Stimulated activated CD4-positive, alpha-beta T cell treated with anti-CD3 and anti-CD28 coated beads, Interleukin-4, amount 100 ng/mL, for 48 hours (primary cell): ENCODE measurements around the gene PNPLA5.

Source experiments
- DNase-seq, 2 donors: peaks; one replicate each; pipeline ENCODE4 v3.0.0-alpha.2; 2020; ENCODE audit warnings: low read depth in 2 of 2

Gene PNPLA5

DNA sequence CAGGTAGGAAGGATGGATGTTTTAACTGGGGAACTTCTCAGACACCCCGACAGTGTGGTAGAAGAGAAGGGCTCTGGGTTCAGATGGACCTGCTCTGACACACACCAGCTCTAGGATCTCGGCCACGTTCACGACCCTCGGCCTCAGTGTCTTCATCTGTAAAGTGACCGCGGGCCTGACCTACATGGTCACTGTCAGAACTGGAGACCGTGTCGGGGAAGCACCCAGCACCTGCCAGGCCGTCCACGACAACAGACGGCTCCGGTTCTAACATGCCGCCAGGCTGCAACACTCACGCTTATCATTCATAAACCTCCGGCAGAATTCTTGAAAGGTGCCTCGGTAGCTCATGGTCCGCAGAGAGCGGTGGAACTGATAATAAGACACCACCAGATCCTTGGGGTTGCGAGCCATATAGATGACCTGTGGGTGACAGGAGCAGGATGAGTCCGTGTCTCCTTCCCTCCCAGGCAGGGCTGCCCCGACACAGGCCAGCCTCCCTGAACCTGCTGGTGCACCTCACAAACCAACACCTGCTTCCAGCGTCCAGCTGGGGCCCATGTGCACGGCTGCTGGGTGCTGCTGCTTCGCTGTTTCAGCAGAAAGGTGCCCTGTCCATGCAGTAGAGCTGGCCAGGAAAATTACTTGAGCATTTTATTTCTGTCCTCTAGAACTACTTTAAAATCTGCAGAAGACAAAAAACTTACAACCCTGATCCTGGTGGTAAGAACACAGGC lies 53.1 kb downstream of the PNPLA5 start:
- no peak for DNase-seq

DNA sequence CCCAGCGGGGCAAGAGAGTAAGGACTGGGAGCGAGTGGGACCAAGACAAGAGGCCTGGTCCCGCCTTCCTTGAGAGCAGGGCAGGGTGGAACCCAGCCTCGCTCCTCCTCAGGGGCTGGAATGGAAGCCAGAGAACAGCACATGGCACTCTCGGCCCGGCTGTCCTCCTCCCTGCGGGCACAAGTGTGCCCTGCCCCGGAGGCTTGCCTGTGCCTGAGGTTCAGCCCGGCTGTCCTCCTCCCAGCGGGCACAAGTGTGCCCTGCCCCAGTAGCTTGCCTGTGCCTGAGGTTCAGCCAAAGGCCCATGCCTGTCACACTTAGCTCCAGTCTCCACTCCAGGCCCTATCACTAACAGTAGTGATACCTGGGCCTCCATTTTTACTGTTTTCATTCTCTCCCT lies 53.7 kb downstream of the PNPLA5 start:
- DNase-seq, result no peak

DNA sequence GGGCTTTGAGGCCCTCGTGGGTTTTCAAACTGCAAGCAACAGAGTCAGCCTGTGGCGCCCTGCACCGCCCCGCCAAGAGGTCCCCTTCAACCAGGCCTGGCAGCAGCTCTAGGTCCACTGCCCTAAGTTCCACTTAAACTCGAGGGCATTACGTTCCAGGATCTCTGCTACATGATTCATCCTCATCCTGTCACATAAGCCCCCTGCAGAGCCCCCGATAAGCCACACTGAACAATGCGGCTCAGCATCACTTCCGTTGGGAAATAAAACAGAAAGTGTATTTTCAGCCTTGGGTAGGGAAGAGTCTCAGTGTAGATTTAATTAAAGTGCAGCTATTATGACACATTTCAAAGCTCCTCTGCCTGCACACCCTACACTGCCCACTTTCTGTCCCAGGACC lies 54.1 kb downstream of the PNPLA5 start:
- no peak for DNase-seq

DNA sequence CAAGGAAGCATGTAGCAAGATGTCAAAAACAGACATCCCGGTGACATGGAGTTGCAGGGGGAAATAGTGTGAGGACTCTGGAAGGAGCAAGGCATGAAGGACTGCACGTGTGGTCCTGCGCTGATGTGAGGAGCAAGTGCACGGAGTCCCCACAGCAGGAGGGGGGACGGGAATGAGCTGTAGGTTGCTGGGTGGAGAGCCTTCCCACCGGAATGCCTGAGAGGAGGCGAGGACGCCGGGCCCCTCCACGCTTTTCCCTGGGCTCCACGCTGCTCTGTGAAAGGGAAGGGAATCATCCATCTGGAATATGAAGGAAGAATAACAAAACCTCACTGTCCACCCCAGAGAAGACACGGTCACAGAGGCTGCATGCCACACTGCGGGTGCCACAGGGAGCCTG lies 56.1 kb downstream of the PNPLA5 start:
- DNase-seq, result no peak

DNA sequence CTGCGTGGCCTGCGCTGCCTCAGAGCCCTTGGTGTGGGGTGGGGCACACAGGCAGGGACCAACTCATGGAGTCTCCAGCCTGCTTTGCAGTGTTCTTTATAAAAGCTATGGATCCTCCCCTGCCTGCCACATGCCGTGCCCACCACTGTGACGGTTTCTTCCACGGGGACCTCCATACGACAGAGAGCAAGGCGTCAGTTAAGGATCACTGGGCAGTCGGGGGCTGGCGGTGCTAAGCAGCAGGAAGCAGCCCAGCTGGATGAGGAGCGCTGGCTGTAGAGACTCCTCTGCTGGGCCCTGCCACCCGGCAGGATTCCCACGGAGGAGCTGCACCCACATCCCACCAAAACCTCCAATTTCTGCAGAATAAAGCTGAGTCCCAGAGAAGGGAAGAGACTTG lies 56.6 kb downstream of the PNPLA5 start:
- DNase-seq, result no peak

DNA sequence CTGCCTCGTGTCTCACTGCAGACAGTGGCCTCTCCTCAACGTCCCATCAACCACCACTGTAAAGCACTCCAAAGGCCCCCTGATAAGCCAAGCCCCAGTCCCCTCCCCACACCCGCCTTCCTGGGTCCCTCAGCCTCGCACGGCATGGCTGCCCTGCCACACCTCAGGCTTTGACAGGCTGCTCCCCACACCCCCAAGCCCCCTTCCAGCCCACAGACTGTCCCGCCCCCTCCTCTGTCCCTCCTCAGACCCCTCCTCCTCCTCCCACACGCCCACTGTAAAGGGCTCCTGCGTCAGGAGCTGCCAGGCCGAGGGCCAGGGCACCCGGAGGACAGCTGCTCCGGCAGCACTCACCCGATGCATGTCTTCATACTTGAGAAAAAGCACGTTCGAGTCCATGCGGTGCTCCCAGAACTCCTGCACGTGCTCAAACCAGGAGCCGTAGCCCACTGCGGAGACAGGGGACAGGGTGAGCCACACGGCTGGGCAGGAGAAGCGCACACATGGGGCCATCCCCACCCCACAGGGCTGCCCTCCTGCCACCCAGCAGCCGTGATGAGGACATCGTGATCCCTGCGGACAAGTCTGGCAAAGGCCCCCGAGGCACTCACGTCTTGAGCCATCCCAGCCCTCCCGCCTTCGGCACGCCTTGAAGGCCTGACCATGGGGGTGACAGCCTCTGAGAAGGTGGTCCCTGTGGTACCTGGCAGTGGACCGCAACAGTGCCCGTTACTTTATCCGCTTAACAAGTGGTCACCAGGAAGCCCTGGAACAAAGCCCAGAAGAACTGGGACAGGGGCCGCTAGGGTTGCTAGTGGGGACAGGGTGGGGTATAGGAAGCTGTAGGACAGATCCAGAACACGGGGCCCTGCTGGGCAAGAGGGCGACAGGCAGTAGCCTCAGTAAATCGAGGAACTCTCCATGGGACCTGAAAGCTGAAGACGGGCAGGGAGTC lies 58.2 kb downstream of the PNPLA5 start:
- no peak for DNase-seq

DNA sequence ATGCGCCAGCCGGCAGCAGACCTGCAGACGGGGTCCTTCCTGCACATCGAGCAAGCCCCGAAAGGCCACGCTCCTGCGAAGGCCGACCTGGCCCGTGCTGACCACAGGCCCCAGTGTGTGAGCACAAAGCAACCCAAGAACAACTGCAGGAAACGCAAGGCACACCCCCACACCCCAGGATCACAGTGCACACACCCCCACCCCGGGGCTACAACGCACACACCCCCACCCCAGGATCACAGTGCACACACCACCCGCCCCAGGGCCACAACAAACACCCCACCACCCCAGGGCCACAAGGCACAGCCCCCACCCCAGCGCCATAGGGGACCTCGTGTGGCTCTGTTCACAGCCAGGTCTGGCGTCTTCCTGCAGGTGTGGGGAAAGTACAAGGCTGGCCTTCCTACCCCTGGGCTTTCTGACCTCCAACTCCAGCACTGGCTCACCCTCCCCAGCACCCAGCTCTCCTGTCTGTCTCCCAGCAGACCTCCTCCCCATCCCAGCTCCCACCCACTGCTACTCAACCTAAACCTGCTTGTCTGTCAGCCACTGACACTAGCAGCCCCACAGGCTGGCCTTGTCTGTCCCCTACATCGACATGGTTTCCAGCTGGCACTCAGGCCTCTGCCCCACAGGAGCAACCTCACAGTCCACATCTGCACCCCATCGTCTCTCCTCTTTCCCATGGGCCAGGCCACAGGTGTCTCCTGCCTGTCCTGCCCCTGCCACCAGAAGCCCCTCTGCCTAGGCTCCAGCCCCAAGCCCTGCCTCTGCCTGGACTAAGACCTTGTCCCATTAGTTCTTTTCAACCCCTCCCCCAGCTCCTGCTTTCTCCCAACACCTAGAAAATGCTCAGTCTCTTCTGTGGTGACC lies 59.2 kb downstream of the PNPLA5 start:
- no peak for DNase-seq

DNA sequence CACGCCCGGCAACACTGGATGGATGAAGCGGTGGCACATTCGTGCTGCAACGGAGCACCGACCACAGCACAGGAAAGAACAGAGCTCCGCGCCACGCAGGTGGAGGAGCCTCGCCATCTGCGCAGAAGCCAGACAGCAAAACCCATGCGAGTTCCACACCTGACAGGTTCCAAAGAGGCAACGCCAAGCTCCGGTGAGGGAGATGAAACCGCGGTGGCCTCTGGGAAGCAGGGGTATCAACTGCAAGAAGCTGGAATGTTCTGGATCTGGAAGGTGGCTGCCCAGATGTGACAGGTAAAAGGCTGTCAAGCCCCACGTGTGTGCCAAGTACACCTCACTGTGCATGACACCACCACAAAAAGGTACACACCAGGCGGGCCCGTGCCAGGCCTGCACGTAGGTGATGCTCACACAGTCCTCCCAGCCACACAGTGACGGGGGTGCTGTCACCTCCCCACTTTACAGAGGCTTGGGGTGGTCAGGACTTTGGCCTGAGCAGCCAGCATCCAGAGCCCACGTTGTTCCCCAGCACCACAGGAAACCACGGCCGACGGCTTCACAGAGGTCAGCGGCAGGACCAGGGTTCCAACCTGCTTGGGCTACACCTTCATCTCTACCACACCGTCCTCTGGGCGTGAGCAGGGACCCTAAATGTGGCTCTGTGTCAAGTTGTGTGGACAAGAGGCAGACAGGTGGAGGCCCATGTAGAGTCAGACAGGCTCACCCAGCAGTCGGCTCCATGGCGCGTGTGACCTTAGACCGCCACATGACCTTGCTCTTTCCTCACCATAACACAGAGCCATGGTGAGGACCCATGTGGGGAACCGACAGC lies 60.0 kb downstream of the PNPLA5 start:
- DNase-seq, result no peak

DNA sequence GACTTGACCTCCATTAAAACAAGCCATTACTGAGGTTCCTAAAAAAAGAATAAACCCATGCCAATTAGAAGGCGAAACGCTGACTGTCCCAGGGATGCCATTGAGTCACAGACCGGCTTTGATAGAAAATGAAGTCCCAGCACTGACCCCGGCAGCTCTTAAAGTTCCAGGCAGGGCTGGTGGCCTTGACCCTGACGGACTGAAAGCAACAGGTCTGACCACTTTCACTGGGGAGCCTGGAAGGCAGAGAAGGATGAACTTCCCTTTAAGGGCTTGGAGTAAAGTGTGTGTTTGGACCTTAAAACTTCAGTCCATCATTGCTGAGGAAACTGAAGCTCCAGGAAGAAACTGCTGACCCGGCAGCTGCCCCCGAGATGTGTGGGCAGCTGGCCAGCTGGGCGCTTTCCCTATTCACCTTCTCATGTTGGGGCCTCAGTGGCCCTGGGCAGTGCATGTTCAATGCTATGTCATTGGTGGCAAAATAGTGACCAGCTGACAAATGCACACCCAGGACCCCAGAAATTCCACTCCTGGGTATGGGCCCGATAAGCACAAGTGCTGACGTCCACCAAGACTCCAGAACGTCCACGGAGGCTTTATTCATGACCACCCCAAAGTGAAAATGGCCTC lies 60.8 kb downstream of the PNPLA5 start:
- DNase-seq, result no peak

DNA sequence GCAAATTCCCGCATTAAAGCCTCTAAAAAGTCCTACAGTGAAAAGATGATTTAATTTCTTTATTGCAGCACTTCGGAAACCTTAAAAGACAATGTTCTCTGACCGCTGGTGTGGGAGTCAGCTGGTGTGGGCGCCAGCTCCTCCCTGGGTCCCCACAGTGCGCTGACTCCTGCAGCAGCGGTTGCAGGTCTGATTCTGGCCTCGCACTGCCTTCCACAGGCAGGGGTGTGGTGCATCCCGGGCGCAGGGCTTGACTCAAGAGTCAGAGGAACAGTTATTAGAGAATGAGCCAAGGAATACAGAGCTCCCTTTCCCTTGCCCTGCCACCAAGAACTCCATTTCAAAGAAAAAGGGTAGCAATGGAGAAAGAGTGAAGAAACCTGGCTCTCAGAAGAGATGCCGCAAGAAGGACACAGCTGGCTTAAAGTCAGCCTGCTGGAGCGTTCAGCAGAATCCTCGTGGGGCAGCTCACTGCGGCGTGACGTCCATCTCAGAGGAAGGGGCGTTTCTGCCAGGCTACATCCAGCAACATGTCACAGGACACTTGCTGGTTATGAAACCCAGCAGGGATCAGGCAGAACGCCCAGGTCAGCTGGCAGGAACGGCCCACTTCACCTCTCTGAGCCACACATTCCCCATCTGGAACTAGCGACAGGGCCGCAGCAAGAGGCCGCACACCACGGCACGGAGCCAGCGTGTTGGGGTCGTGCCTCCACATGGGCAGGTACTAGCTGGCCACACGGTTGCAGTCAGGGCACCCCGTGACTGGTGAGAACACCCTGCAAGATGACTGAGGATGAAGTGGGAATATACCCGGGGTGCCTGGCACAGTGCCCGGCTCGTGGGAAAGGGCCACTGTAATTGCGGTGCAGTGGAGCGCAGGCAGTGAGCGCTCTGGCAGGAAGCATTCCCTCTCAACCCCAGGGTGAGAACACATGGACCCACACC lies 61.6 kb downstream of the PNPLA5 start:
- DNase-seq, result no peak
